Measurements from ENCODE around the gene GAREM2.

DNA sequence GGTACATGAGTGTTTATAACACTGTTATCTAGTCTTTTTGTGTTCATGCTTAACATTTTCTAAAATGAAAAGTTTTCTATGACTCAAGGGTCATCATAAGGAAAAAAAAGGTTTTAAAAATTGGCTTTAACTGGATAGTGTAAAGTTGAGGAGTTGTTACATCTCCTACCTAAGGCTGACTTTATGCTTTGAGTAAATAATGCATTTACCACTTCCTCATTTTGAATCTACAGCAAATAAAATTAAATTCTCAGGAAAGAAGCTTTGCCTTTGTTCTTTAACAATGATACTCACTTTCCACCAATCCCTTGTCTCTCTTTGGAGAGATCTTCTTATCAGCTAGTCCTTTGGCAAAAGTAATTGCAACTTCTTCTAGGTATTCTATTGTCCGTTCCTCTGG is 41.9 kb downstream of the GAREM2 start:
- TF ChIP-seq CTCF (conservative IDR thresholded peaks at IDR 0.05; ENCODE audit: low read depth, low read length) (no peak), EZH2 (IDR thresholded peaks at IDR 0.05; ENCODE audit: borderline replicate concordance, low read depth, low read length, poor library complexity, severe bottlenecking) (no peak)

All from A673 (cell line).